ENCODE results near the gene RAD23A.

RAD23A gene

DNA sequence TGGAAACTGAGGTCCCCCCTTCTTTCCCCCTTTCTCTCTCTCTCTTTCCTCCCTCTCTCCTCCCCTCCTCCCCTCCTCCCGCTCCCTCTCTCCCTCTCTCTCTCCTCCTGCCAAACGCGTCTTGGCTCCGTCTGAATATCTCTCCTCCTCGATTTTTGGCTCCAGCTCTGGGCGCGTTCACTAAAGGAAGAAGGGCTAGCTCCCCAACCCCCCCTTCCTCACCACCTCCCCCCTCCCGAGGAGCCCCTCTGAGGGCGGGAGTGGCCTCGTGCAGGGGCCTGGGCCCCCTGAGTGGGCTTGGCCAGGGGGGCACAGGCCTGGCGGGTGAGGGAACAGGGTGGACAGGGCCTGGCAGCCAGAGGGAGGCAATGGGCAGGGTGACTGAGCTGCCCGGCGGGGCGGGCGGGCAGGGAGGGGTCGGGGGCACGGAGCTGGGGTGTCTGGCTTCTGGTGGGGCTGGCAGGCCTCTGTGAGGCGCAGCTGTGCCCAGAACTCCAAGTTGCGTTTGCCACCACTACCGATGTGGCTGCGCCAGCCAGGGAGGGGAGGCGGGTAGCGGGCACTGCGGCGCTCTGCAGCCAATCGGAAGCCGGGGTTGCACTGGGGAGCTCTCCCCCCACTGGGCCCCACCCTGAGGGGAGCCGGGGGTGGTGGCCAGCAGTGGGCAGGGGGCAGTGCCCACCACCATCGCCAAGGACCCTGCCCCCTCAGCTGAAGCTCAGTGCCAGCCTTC, 56.7 kb downstream of the RAD23A start:
- Histone ChIP-seq H3K36me3 (ENCODE audit: control insufficient read depth in 2 of 2, insufficient read depth in 1 of 2, low read length in 2 of 2) (peaks cover 0 to 6% of the 10 kb centered on the region in 2 experiments; a peak in 1 of 3 replicates), H3K4me1 (ENCODE audit: control insufficient read depth, insufficient read depth, low read length) (no peaks in the 10 kb centered on the region), H3K4me3 (ENCODE audit: low read depth, low read length) (no peak overlapping the region), H3K9me3 (ENCODE audit: control insufficient read depth, insufficient read depth, low read depth, low read length) (no peaks in the 10 kb centered on the region), H3K27ac (ENCODE audit: extremely low read depth, low read depth, low read length) (no peak overlapping the region)
- TF ChIP-seq HIC1 (tag by site-specific recombination; IDR thresholded peaks at IDR 0.05) (peak; percentile 48; the same call in 1 of the 2 replicates), ZBTB8A (tag by site-specific recombination; IDR thresholded peaks at IDR 0.05) (no peak), ZNF366 (tag by site-specific recombination; conservative IDR thresholded peaks at IDR 0.05) (peak; percentile 72), ZNF621 (tag by site-specific recombination; IDR thresholded peaks at IDR 0.05) (no peak), BCL11B (tag by site-specific recombination; IDR thresholded peaks at IDR 0.05; ENCODE audit: low read depth) (no peak), ZFP37 (tag by site-specific recombination; IDR thresholded peaks at IDR 0.05) (no peak), ZNF776 (tag by site-specific recombination; IDR thresholded peaks at IDR 0.05; ENCODE audit: borderline replicate concordance) (no peak), ZNF302 (tag by site-specific recombination; IDR thresholded peaks at IDR 0.05; ENCODE audit: low read depth) (no peak)
- POLR2A ChIA-PET, result interaction anchor here (0.6 kb wide), 1 partner anchor 85 kb away, joined by 3 read pairs; no protein-coding TSS in a partner anchor
- CTCF ChIA-PET, result interaction anchor here (0.8 to 8.5 kb wide), 4 partner anchors 29 to 59 kb away, joined by 3 to 56 read pairs (median 6); no protein-coding TSS in a partner anchor

DNA sequence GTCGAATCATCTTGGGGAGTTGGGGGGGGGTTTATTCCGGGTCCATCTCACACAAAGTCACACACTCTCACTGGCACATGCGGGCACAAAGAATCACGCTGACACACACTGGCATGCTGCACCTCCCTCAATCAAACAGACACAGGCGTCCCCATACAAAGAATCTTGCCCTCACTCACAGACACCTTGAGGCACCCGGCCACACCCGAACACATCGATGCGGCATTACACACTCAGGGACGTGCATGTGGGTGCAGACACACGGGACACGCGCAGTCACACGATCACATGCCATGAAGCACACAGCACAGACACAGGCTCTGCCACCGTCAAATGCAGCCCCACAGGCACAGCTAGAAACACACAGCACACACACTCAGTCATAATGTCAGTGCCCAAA, 57.4 kb downstream of the RAD23A start:
- no peak overlapping the region for H3K4me3 ChIP-seq (ENCODE audit: low read depth, low read length)
- ChIA-PET POLR2A (interaction anchor here (0.6 kb wide), 1 partner anchor 85 kb away, joined by 3 read pairs; no protein-coding TSS in a partner anchor), CTCF (interaction anchor here (0.8 to 8.5 kb wide), 3 partner anchors 29 to 58 kb away, joined by 5 to 56 read pairs (median 6); no protein-coding TSS in a partner anchor)
- TF ChIP-seq ZNF707 (tag by site-specific recombination; IDR thresholded peaks at IDR 0.05), result no peak
- TF ChIP-seq, protein P1, sequence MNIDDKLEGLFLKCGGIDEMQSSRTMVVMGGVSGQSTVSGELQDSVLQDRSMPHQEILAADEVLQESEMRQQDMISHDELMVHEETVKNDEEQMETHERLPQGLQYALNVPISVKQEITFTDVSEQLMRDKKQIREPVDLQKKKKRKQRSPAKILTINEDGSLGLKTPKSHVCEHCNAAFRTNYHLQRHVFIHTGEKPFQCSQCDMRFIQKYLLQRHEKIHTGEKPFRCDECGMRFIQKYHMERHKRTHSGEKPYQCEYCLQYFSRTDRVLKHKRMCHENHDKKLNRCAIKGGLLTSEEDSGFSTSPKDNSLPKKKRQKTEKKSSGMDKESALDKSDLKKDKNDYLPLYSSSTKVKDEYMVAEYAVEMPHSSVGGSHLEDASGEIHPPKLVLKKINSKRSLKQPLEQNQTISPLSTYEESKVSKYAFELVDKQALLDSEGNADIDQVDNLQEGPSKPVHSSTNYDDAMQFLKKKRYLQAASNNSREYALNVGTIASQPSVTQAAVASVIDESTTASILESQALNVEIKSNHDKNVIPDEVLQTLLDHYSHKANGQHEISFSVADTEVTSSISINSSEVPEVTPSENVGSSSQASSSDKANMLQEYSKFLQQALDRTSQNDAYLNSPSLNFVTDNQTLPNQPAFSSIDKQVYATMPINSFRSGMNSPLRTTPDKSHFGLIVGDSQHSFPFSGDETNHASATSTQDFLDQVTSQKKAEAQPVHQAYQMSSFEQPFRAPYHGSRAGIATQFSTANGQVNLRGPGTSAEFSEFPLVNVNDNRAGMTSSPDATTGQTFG (tag by site-specific recombination; IDR thresholded peaks at IDR 0.05; ENCODE audit: borderline replicate concordance), result no peak
- TF ChIP-seq ZNF146 (tag by site-specific recombination; IDR thresholded peaks at IDR 0.05), result no peak
- TF ChIP-seq HOXA7 (CRISPR knock-in tag; IDR thresholded peaks at IDR 0.05; ENCODE audit: borderline replicate concordance), result no peak
- TF ChIP-seq, protein P2, sequence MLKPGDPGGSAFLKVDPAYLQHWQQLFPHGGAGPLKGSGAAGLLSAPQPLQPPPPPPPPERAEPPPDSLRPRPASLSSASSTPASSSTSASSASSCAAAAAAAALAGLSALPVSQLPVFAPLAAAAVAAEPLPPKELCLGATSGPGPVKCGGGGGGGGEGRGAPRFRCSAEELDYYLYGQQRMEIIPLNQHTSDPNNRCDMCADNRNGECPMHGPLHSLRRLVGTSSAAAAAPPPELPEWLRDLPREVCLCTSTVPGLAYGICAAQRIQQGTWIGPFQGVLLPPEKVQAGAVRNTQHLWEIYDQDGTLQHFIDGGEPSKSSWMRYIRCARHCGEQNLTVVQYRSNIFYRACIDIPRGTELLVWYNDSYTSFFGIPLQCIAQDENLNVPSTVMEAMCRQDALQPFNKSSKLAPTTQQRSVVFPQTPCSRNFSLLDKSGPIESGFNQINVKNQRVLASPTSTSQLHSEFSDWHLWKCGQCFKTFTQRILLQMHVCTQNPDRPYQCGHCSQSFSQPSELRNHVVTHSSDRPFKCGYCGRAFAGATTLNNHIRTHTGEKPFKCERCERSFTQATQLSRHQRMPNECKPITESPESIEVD (tag by site-specific recombination; IDR thresholded peaks at IDR 0.05), result no peak
- H3K4me1 ChIP-seq (ENCODE audit: control insufficient read depth, insufficient read depth, low read length), result no peaks in the 10 kb centered on the region
- no peaks in the 10 kb centered on the region for H3K9me3 ChIP-seq (ENCODE audit: control insufficient read depth, insufficient read depth, low read depth, low read length)
- peaks cover 0 to 6% of the 10 kb centered on the region in 2 experiments; a peak in 1 of 3 replicates for H3K36me3 ChIP-seq (ENCODE audit: control insufficient read depth in 2 of 2, insufficient read depth in 1 of 2, low read length in 2 of 2)
- no peak overlapping the region for H3K27ac ChIP-seq (ENCODE audit: extremely low read depth, low read depth, low read length)

All from HEK293 (cell line).